Ovary (tissue), 9 donors: ENCODE data around the gene CTSO. TPM values are rescaled to one million over a fixed set of nuclear protein-coding genes. Genes with fewer than 3 reads are reported as not detected.

Experiments
- DNase-seq, 5 donors: peaks; one replicate each; pipeline ENCODE4 v3.0.0-alpha.2; 2019 to 2020
- H3K27ac ChIP-seq, 2 donors: fragments of 200-600 bp; one replicate each; pipeline versions ENCODE4 v1.5.1 to v1.8.0; 2019 to 2022
- H3K27me3 ChIP-seq: fragments of 200-600 bp; one replicate; pipeline ENCODE4 v1.8.0; 2022
- H3K36me3 ChIP-seq: fragments of 200-600 bp; sonication (generic); one replicate; pipeline ENCODE4 v1.5.1; 2019
- H3K4me1 ChIP-seq: one replicate; pipeline ENCODE4 v1.8.1; 2013; ENCODE audit warnings: mild to moderate bottlenecking, moderate library complexity; ENCODE audit not compliant: insufficient read depth
- H3K4me3 ChIP-seq: fragments of 200-600 bp; sonication (generic); one replicate; pipeline ENCODE4 v1.5.1; 2017
- H3K9me3 ChIP-seq, 2 donors: fragments of 200-600 bp in 1 of 2; sonication (generic) in 1 of 2; one replicate each; pipeline versions ENCODE4 v1.5.1 to v1.8.1; 2013 to 2019; ENCODE audit warnings: mild to moderate bottlenecking in 1 of 2, moderate library complexity in 1 of 2
- EP300 ChIP-seq: sonication (generic); formaldehyde crosslinking; IDR thresholded peaks from one replicate; pipeline ENCODE4 v1.6.1; 2017; ENCODE audit warnings: antibody characterized with exemption
- POLR2A ChIP-seq: fragments of 450-650 bp; IDR thresholded peaks from one replicate; pipeline ENCODE4 v1.6.1; 2017; ENCODE audit warnings: antibody characterized with exemption, mild to moderate bottlenecking, moderate library complexity
- WGBS, 3 donors: extraction: QIAGEN DNeasy Blood & Tissue Kit in 1 of 3; methylation state at CpG; one replicate each; pipeline versions ENCODE4 v1.1.5 to v1.1.7; 2013 to 2017; 5-methylcytosine and 5-hydroxymethylcytosine counted together
- intact Hi-C, 4 donors: fragments of 100-400 bp; cut with DNase I; formaldehyde crosslinking; loops; one replicate each; pipeline versions ENCODE4 v1.11.0 to v1.15.1; 2022 to 2023
- polyA plus RNA-seq, 2 donors: library from polyadenylated mRNA; stranded (reverse); fragments of 200-250 nt in 1 of 2; fragments of 350-450 nt in 1 of 2; fragmentation: Illumina TruSeq in 1 of 2; extraction: RNeasy Lipid Tissue Mini Kit (QIAGEN cat#74804) in 1 of 2; gene quantifications; one replicate each; pipeline ENCODE4 v1.2.3, GENCODE V29; 2013 to 2014
- total RNA-seq, 7 donors: library from RNA; depleted of rRNA in 2 of 7; stranded (reverse); fragments of >200 nt in 2 of 7; fragmentation: NEBNext Ultra II Directional in 3 of 7; extraction: Animal tissue kit (Norgen Biotek cat#: 25700) in 3 of 7; gene quantifications; one replicate each; pipeline versions ENCODE4 v1.1.0 to v1.2.4, GENCODE V29; 2016 to 2023
- TF ChIP-seq, protein P1 (sequence below), 3 donors: fragments of 450-650 bp in 2 of 3; fragments of 200-600 bp in 1 of 3; IDR thresholded peaks; one replicate each; pipeline versions ENCODE4 v1.5.1 to v1.8.0; 2016 to 2022; ENCODE audit warnings: antibody characterized with exemption in 3 of 3, mild to moderate bottlenecking in 1 of 3
- donor health status: DM: no; HTN: no; CAD: no; lungs with moderate emphysema.
- donor health status: DM: no; HTN: no; CAD: no.
- donor health status: Bipolar disorder and iron deficiency.
- donor health status: DM: yes; HTN: yes; CAD: no.
- donor health status: DM: no; HTN: no; CAD: no.
- donor health status: DM: yes; HTN: yes; CAD: no.

Gene CTSO
- total and polyA plus RNA-seq, 9 donors, result 12.0 to 58.3 (median 20.6) TPM

DNA sequence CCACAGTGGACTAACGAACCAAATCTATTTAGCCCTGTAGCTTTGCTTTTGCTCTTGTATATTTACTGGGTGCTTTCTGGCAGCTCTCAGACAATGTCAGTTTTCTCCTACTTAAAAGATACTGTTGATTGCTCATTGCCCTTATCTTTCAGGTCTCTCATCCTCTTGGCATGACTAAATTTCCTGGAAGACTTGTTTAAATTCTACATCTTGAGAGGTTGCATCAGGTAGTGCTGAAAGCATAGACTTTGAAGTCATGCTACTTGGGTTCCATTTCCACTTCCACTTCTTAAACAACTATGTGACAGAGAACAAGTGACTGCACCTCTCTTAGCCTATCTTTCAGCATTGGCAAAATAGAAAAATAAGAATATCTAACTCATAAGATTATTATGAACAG, 41.8 kb downstream of the CTSO start:
- TF ChIP-seq, protein P1, sequence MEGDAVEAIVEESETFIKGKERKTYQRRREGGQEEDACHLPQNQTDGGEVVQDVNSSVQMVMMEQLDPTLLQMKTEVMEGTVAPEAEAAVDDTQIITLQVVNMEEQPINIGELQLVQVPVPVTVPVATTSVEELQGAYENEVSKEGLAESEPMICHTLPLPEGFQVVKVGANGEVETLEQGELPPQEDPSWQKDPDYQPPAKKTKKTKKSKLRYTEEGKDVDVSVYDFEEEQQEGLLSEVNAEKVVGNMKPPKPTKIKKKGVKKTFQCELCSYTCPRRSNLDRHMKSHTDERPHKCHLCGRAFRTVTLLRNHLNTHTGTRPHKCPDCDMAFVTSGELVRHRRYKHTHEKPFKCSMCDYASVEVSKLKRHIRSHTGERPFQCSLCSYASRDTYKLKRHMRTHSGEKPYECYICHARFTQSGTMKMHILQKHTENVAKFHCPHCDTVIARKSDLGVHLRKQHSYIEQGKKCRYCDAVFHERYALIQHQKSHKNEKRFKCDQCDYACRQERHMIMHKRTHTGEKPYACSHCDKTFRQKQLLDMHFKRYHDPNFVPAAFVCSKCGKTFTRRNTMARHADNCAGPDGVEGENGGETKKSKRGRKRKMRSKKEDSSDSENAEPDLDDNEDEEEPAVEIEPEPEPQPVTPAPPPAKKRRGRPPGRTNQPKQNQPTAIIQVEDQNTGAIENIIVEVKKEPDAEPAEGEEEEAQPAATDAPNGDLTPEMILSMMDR (IDR thresholded peaks at IDR 0.05), result no peak
- TF ChIP-seq EP300 (no peak), POLR2A (no peak)
- 85 to 93% (median 90%) methylated on average over 1 of the region's 1 CpG for WGBS, 3 donors
- no peak for DNase-seq

GRCh38 chr4:155909615-155910226, 43.9 kb downstream of the CTSO start:
- 92 to 98% (median 92%) methylated on average over 3 of the region's 3 CpGs for WGBS, 3 donors
- TF ChIP-seq, protein P1 (IDR thresholded peaks at IDR 0.05), result no peak
- TF ChIP-seq EP300 (no peak), POLR2A (no peak)
- no peak overlapping the region for H3K4me3 ChIP-seq
- H3K9me3 ChIP-seq, result no peaks in the 10 kb centered on the region
- no peak overlapping the region for H3K27ac ChIP-seq
- intact Hi-C loops, result no loop called here
- no peaks in the 10 kb centered on the region for H3K36me3 ChIP-seq
- H3K27me3 ChIP-seq, result no peaks in the 10 kb centered on the region
- no peak for DNase-seq
- no peaks in the 10 kb centered on the region for H3K4me1 ChIP-seq

More for the DNA sequence above, 41.8 kb downstream of the CTSO start:
- intact Hi-C loops, result no loop called here
- Histone ChIP-seq H3K36me3 (no peaks in the 10 kb centered on the region), H3K4me1 (no peaks in the 10 kb centered on the region), H3K4me3 (no peak overlapping the region), H3K27ac (no peak overlapping the region), H3K27me3 (no peaks in the 10 kb centered on the region), H3K9me3 (no peaks in the 10 kb centered on the region)

- no peaks in the 10 kb centered on the region for H3K9me3 ChIP-seq
- no peaks in the 10 kb centered on the region for H3K36me3 ChIP-seq
- H3K27ac ChIP-seq, result no peak overlapping the region
- WGBS, 3 donors, result 87 to 92% (median 87%) methylated on average over 4 of the region's 4 CpGs
- H3K4me1 ChIP-seq, result no peaks in the 10 kb centered on the region
- H3K4me3 ChIP-seq, result no peak overlapping the region
- TF ChIP-seq, protein P1 (IDR thresholded peaks at IDR 0.05), result no peak
- no peak for TF ChIP-seq EP300
- intact Hi-C loops, result no loop called here
- H3K27me3 ChIP-seq, result no peaks in the 10 kb centered on the region
- DNase-seq, result no peak
These were observed 45.2 kb downstream of the CTSO start for GRCh38 chr4:155908187-155909139.

DNA sequence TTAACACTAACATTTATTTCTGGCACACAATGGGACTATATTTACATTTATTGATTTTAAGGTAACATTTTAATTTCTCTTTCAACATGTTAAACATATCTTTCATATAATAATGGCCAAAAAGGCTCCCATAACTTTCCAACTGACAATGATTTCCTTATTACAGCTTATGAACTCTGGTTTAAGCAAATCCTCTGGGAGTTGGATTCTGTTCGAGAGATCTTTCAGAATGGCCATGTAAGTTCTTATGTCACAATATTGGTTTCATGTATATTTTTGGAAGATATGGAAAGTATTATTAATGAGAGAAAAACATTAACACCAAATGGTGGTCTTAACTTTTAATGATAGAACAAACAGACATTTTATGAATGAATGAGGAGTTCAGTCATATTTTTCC, 46.1 kb downstream of the CTSO start:
- WGBS, 3 donors, result 89 to 93% (median 89%) methylated on average over 1 of the region's 1 CpG
- TF ChIP-seq EP300 (no peak), POLR2A (no peak)
- TF ChIP-seq, protein P1 (IDR thresholded peaks at IDR 0.05), result no peak
- no peaks in the 10 kb centered on the region for H3K27me3 ChIP-seq
- intact Hi-C loops, result no loop called here
- H3K36me3 ChIP-seq, result no peaks in the 10 kb centered on the region
- no peak overlapping the region for H3K27ac ChIP-seq
- H3K4me3 ChIP-seq, result no peak overlapping the region
- H3K4me1 ChIP-seq, result no peaks in the 10 kb centered on the region
- no peak for DNase-seq
- no peaks in the 10 kb centered on the region for H3K9me3 ChIP-seq
